Activated naive CD8-positive, alpha-beta T cell treated with anti-CD3 and anti-CD28 coated beads, Interleukin-2, amount 50 U/mL, for 16 hours (primary cell): ENCODE results near the gene FAM170A.

Experiments
- DNase-seq: peaks from one replicate; pipeline ENCODE4 v3.0.0-alpha.2; 2020; ENCODE audit warnings: low read depth, low spot score

Gene FAM170A, protein sequence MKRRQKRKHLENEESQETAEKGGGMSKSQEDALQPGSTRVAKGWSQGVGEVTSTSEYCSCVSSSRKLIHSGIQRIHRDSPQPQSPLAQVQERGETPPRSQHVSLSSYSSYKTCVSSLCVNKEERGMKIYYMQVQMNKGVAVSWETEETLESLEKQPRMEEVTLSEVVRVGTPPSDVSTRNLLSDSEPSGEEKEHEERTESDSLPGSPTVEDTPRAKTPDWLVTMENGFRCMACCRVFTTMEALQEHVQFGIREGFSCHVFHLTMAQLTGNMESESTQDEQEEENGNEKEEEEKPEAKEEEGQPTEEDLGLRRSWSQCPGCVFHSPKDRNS

DNA sequence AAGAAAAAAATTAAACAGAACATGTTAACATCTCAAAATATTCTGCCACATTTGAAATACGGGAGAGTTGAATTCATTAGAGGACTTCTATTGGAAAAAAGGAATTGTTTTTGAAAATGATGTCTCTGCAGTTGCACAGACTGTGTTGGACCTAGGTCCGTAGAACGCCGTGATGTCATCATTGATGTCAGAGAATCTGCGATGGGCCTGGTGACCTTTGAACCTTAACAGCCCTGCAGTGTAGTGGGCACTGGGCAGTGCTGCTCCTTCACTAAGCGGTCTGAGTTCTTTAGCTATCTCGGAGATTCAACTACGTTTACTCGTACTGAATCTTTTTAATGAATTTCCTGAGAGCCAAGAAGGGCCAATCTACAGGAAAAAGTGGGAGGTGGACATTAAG lies at the start of gene FAM170A:
Gene FAM170A, plus strand, starts transcription at position 220 of the 400 bp plus-strand sequence. CDS start 211 bp downstream, outside the sequence.
- no peak for DNase-seq

DNA sequence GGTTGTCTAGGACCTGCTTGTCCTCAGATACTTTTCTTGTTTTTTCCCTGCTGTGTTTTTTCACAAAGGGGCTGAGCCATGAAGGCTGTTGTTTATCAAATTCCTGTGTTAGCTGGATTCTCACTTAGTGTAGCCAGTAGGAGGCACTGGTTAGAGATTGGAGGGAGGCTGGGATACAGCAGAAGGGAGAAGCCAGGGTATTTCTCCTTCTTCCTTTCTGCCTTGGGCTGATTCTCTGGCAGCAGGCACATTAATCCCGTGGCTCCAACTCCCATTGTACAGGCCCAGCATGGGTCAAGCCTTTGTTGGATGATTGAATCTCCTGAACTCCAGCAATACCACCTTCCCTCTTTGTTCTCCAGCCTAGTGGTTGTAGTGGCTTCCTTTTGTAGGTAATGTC lies 46.4 kb upstream of the FAM170A start:
- no peak for DNase-seq

DNA sequence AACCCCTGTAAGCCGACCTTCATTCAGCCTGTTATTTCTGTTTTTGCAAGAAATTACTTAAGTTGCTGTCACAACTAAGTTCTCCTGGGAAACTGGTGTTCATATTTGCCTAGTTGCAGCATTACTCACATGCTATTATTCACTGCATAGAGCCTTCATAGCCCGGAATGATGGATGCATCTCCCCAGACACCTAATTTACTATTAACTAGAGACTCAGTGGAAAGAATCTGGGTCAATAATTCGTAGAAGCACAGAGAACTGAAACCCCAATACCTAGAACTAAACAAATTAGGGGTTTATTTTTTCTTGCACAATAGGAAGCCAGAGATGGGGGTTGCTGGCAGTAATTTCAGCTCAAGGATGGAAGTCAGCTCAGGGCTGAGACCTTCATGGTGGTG lies 45.7 kb upstream of the FAM170A start:
- DNase-seq: no peak

DNA sequence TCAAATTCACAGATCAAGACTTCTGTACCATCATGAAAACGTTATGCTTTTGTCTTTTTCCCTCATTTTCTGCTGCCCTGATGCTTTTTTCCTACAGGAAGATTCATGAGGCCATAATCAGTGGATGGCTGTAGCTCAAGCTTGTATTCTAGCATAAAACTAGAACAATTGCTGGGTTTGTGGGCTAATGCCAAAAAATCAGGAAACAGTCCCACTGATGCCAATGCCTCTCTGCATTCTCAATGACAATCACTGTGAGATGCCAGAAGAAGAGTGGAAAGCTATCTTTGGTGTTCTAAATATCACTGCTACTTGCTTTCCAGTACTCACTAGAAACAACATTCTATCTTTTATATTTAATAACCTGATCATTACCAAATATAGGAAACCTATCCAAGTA lies 33.3 kb upstream of the FAM170A start:
- no peak for DNase-seq

DNA sequence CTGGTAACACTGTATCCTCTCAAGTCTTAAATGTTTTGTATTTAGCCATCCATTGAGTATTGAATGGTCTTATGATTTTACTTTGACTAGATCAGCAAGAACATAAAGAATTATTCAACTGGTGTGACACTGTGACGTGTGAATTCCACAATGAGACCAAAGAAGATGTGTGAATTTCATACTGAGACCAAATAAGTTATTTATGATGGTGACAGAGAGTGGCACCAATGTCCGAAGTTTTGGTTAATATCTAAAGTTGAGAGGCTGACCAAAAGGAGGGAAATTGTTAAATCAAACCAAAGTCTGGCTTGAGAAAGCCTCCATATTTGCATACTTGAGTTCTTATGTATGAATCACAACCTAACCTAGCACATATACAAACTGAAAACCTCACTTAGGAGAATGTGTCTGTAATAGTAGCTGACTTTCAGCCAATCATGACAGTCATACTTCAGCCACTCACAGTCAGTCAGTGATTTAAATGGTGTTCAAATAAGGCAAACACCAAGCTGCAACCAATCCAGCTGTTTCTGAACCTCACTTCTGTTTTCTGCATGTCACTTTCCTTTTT lies 31.5 kb upstream of the FAM170A start:
- DNase-seq: no peak

DNA sequence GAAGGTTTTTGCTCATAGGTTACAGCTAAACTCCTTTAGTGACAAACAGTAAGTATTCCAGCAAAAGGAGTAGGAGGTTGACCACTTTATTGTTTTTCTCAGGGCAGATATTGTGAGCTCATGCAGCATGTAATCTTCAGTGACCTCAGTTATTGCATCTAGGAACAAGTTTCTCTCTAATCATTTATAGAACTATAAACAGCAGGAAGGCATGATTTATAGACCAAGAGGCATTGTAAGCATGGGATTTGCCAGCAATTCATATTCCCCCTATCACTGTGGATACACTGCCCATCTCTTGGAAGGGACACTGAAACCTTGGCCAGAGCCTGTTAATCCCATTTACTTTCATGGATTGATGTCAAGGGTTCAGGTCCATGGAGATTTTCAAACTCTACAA lies 15.4 kb upstream of the FAM170A start:
- DNase-seq: no peak

DNA sequence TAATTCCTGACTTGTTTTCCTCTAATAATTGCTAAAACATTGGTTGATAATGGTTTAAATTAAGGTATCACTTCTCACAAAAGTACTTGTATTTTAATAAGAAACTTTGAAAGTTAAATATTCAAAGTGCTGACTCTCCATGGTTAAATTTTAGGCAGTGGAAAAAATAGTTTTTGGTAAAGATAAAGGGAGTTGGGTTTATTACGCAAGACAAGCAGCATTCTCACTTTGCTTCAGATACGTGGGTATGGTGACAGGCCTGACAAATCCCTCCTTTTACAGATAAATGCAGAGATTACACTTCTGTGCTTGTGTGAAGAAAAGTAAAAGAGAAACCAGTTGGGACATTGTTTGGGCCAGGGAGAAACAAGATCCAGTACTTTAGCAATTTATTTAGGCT lies 14.5 kb upstream of the FAM170A start:
- no peak for DNase-seq

DNA sequence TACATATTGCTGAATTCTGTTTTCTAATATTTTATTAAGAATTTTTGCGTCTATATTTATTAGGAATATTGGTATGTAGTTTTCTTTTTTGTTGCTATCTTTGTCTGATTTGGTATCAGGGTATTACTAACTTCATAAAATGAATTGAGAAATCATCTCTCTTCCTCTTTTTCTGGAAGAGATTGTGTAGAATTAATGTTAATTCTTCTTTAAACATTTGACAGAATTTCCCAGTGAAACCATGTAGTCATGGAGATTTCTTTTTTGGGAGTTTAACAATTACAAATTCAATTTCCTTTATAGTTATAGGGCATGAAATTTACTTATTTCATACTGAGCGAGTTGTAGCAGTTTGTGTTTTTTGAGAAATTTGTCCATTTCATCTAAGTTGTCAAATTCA lies 3.3 kb upstream of the FAM170A start:
- DNase-seq: no peak

DNA sequence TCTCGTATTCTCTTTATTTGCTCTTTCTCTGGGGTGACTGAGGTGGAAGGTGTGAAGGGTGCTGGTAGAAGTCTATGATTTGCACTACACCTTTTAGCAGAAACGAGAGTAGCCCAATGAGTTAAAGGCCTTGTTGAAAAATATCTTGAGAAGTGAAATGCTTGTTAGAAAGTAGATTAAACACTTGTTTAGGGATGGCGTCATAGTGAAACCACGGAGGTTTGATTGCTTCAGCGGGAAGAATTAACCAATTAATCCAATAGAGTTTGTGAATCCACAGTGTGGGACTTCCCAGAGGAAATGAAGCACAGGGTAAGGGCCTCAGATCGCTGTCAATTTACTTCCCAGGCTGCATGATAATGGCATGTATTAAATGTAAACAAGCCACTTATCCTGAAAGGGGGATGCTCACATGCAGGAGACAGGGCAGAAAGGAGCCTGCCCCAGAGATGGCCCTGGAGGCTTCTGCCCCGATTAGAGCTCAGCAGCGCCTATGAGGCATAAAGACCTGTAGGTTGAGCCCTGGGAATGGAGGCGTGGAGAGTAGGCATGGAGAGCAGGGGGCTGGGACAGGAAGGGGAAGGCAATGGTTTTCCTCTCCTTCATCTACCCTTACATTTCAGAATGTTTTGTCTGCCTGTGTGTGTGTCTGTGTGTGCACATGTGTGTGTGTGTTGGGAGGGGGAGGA lies 1.5 kb downstream of the FAM170A start:
- DNase-seq: no peak

DNA sequence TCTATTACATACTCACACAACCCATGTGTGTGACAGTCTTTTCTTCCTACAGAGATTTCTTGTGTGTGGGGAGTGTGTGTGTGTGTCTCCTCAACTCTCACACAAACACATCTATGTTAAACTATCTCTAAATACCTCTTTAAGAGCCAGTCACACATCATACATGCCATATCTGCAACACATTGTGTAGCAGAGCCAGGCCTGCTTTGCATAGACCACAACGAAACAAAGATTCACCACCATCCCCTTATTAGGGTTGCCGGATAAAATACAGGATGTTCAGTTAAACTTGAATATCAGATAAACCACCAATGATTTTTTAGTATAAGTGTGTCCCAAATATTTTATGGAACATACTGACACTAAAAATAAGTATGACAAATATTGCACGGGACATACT lies 2.3 kb downstream of the FAM170A start:
- DNase-seq: no peak

DNA sequence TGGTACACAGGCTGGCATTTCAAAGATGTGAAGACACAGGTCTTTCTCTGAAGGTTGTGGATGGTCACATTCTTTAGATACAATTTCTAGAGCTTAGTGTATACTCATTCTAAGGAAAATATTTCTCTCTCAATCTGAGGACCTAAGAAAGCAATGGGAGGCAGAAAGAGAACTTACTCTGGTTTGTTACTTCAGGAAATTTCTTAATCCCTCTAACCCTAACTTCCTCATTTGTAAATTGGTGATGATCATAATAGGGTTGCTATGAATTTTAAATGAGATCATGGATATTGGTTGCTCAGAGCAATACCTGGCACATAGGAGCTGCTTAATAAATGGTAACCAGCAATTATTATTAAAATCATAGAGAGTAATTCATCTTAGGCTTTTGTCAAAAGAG lies 22.1 kb downstream of the FAM170A start:
- no peak for DNase-seq

DNA sequence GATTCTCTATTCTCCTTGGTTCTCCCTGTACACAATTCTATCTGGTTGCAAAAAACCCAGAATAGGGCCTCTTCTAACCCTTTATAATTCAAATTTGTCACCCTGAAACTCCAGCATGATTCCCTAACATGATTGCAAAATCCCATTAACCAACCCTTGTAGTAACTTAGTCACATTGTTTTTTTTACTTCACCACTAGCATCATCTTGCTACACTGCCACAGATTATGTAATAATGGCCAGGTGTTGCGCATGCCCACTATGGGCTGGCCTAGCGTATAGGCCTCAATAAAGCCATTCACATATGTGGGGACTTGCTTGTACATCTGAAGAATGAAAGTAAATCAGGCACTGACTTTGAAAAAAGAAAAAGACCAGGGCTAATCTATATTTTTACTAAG lies 25.7 kb downstream of the FAM170A start:
- DNase-seq: no peak

DNA sequence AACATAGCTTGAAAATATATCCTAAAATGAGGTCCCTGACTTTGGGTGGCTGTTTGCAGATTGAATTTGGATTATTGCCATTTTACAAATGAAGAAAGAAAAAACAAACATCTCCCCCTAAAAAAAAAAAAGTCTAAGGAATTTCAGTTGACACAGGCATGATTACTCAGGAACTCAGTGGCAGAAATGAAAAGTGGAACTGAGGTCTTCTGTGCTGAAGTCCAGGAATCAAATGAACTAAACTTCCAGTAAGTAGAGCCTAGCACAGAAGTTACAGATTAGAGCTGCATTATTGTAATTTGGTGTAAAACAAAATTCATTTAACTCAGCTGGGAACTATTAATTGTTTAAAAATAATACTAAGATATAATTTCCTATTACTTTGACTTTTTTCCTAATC lies 26.7 kb downstream of the FAM170A start:
- DNase-seq: no peak

DNA sequence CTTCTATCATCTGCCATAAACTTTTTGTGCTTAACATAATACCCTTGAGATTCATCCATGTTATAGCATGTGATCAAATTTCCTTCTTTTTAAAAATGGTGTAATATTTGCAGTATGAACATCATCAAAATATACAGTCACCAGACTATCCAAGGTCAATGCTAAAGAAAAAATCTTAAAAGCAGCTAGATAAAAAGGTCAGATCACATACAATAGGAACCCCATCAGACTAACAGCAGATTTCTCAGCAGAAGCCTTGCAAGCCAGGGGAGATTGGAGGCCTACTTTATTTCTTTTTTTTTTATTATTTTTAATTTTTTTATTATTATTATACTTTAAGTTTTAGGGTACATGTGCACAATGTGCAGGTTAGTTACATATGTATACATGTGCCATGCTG lies 37.2 kb downstream of the FAM170A start:
- no peak for DNase-seq

DNA sequence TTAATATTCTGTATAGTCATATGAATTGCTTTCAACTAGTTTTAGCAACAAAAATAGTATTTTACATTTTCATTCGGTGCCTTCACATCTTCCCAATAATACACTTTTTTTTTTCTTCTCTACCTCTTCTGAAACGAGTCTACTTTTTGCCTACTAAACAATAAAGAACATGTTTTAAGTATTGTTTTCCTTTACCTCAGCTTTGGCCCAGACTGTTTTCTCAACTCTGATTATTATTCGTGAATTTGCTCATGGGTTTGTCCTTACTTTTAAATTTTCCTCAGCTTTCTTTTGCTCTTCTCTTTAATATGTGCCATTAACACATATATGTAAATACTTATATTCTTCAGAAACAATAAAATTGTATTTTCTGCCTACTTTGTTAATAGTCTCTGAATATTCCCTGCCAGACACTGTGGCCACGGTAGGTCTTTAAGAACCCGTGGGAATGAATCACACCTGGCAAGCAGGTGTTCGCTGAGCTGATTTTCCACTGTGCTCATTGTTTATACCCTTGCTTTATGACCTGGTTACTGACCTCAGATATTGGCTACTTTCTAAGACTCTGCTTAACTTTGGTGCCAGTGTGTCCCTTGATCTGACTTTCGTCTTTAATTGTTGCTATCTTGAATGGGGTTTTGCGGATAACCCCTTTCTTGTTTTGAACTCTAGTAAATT lies 49.1 kb downstream of the FAM170A start:
- no peak for DNase-seq

DNA sequence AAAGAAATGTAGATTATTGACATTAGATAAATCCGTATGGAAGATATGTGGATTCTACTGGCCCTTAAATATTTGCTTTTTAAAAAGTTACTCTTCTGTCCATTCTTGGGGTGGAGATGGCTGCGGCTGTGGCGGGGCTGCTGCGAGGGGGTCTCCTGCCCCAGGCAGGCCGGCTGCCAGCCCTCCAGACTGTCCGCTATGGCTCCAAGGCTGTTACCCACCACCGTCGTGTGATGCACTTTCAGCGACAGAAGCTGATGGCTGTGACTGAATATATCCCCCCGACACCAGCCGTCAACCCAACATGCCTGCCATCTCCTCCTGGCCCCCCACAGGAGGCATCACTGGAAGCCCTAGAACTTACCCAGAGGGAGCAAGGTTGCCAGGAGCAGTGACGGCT lies 50.7 kb downstream of the FAM170A start:
- DNase-seq: no peak

DNA sequence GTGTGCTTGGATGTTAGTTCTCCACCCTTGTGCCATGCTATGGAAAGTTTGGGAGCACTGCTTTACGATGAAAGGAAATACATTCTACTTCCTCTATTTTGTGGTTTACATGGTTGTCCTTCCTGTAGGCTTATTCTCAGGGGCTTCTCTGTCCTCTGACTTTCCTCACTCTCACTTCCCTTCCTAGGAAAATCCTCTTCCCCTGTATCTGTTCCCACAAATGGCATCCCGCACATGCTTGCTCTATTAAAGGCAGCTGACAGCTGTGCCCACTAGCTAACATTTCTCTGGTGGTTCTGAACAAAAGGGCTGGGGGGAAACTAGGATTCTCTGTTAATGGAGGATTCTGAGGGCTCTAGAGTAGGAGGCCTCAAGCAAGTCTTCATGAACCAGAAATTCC lies 52.4 kb downstream of the FAM170A start:
- no peak for DNase-seq

DNA sequence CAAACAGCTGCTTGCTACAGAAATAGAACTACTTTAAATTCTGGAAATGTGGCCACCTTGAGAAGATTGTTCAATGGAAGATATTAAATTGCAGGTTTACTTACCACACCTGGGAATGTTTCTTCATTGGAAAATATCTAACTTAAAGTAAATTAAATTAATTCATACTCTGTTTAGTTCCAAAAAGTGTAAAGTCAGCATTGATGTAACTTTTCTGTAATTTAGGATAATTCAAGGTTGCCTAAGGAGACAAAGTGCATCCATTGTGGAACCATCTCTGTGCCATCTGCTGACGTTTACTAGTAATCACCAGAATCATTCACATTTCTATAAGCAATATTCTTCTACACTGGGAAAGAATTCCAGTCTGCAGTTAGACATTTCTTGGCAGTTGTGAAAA lies 53.0 kb downstream of the FAM170A start:
- no peak for DNase-seq
